GM23338 (cell line): ENCODE data around the gene OR5C1. TPM values are rescaled to one million over a fixed set of nuclear protein-coding genes. Genes with fewer than 3 reads are reported as not detected.

Experiments
- CREB1 ChIP-seq: fragments of 250-450 bp; sonication (Bioruptor Pico); IDR thresholded peaks from 2 replicates; pipeline ENCODE4 v1.5.0; 2020; ENCODE audit warnings: low read depth, mild to moderate bottlenecking, moderate library complexity
- CTCF ChIP-seq, 2 experiments: fragments of 200-600 bp in 1 of 2; sonication (generic) in 1 of 2; conservative IDR thresholded peaks; 2 replicates each; pipeline versions ENCODE4 v1.5.1 to v1.6.1; 2016 to 2017; ENCODE audit warnings: antibody characterized with exemption in 2 of 2, low read depth in 2 of 2, mild to moderate bottlenecking in 2 of 2, moderate library complexity in 1 of 2
- EZH2phosphoT487 ChIP-seq: fragments of 200-600 bp; sonication (generic); IDR thresholded peaks from one replicate; pipeline ENCODE4 v1.8.1; 2018; ENCODE audit warnings: antibody characterized with exemption; ENCODE audit not compliant: unreplicated experiment
- NANOG ChIP-seq: IDR thresholded peaks from 2 replicates; pipeline ENCODE4 v1.6.1; 2016; ENCODE audit warnings: antibody characterized with exemption, borderline replicate concordance
- POLR2AphosphoS5 ChIP-seq: IDR thresholded peaks from 2 replicates; pipeline ENCODE4 v1.6.1; 2016; ENCODE audit warnings: antibody characterized with exemption, low read depth
- REST ChIP-seq: IDR thresholded peaks from one replicate; pipeline ENCODE4 v1.6.1; 2018; ENCODE audit warnings: antibody characterized with exemption; ENCODE audit not compliant: unreplicated experiment
- STAT1 ChIP-seq: IDR thresholded peaks from one replicate; pipeline ENCODE4 v1.6.1; 2016; ENCODE audit warnings: antibody characterized with exemption; ENCODE audit not compliant: unreplicated experiment
- ZNF114 ChIP-seq: fragments of 250-450 bp; sonication (Bioruptor Pico); IDR thresholded peaks from 2 replicates; pipeline ENCODE4 v1.5.0; 2020; ENCODE audit warnings: mild to moderate bottlenecking, moderate library complexity
- ZNF331 ChIP-seq: fragments of 250-450 bp; sonication (Bioruptor Pico); IDR thresholded peaks from 2 replicates; pipeline ENCODE4 v1.5.0; 2020; ENCODE audit warnings: low read depth, mild to moderate bottlenecking, moderate library complexity
- ZNF462 ChIP-seq: fragments of 250-450 bp; sonication (Bioruptor Pico); IDR thresholded peaks from 2 replicates; pipeline ENCODE4 v1.5.0; 2020; ENCODE audit warnings: mild to moderate bottlenecking, moderate library complexity
- polyA plus RNA-seq: library from polyadenylated mRNA; unstranded; fragments of >200 nt; fragmentation: Nextera tagmentation; extraction: Ambion mirVana; gene quantifications from 2 replicates; pipeline ENCODE4 v1.2.1, GENCODE V29; 2016
- total RNA-seq: library from RNA; depleted of rRNA; stranded (reverse); fragments of >200 nt; shearing (Covaris generic); gene quantifications from 2 replicates; pipeline ENCODE4 v1.2.3, GENCODE V29; 2014

Gene OR5C1
- total and polyA plus RNA-seq, 2 experiments from 2014 or later = not detected

- no peak for TF ChIP-seq ZNF462 (CRISPR knock-in tag)
- TF ChIP-seq ZNF114 = no peak
- TF ChIP-seq NANOG = no peak
- TF ChIP-seq STAT1 = no peak
- no peak for TF ChIP-seq POLR2AphosphoS5
- no peak for TF ChIP-seq REST
- TF ChIP-seq CTCF (conservative IDR thresholded peaks at IDR 0.05; ENCODE audit: low read depth in 2 of 2) = no peak
- no peak for TF ChIP-seq EZH2phosphoT487
- no peak for TF ChIP-seq CREB1 (CRISPR knock-in tag)
- no peak for TF ChIP-seq ZNF331 (CRISPR knock-in tag)
Observed at GRCh38 chr9:122779181-122779580, 9.6 kb upstream of the OR5C1 start (continued).
